ENCODE results near the gene GABPA. TPM values are rescaled to one million over a fixed set of nuclear protein-coding genes. Genes with fewer than 3 reads are reported as not detected.

Gene GABPA
- polyA plus RNA-seq, 1 of the 3 experiments (the other 2 are of a cell fraction), result 6.2 TPM

DNA sequence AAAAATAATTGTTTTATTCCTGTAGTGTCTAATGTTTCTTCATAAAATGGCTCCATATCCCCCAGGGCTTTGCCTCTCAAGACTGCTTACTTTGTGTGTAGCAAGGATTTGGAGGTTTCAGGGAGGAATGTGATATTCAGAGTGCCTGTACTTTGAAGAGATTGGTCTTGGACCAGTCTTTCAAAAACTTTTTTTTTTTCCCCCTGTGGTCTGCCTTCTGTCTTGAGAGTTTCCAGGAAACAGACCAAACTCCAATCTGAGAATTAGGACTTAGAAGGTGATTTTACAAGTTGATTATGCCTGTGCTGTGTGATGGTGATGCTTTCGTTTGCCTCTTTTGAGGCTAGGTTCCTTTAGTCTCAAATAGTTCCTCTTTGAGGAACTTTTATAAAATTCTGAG, 25.9 kb downstream of the GABPA start:
- CTCF ChIA-PET, result no interaction called here
- POLR2A ChIA-PET, result no interaction called here
- Histone ChIP-seq H3K9ac (no peak overlapping the region), H3F3A (replicated peaks; ENCODE audit: insufficient read depth) (peaks cover 3% of the 10 kb centered on the region), H3K9me2 (no peaks in the 10 kb centered on the region), H3K79me2 (ENCODE audit: insufficient read depth) (no peaks in the 10 kb centered on the region), H3K4me3 (ENCODE audit: low read depth in 2 of 2, low read length in 1 of 2) (no peak overlapping the region), H3K4me1 (ENCODE audit: control insufficient read depth in 1 of 2, insufficient read depth in 2 of 2, low read depth in 1 of 2, low read length in 1 of 2) (no peaks in the 10 kb centered on the region; a peak in 1 of 4 replicates), H3K36me3 (replicated peaks in 1 of 2; ENCODE audit: control insufficient read depth in 1 of 2, insufficient read depth in 2 of 2, low read length in 1 of 2) (peaks cover 44 to 75% of the 10 kb centered on the region in 2 experiments), H2AFZ (ENCODE audit: low read depth) (no peak overlapping the region), H3K4me2 (no peak overlapping the region), H4K20me1 (ENCODE audit: insufficient read depth) (no peaks in the 10 kb centered on the region), H3K27me3 (ENCODE audit: insufficient read depth) (no peaks in the 10 kb centered on the region), H3K27ac (ENCODE audit: low read depth in 2 of 2, low read length in 1 of 2) (no peak overlapping the region), H3K9me3 (no peaks in the 10 kb centered on the region)
- DNase-seq, result no peak
- 97% methylated on average over 1 of the region's 1 CpG for WGBS (ENCODE audit: low lambda C conversion rate)
- no peak for TF ChIP-seq RXRA (IDR thresholded peaks at IDR 0.05; ENCODE audit: borderline replicate concordance, low read depth)
- no peak for TF ChIP-seq MEF2A (IDR thresholded peaks at IDR 0.05; ENCODE audit: borderline replicate concordance, low read depth)
- no peak for TF ChIP-seq FOXJ3 (CRISPR knock-in tag; IDR thresholded peaks at IDR 0.05)
- TF ChIP-seq JUND (IDR thresholded peaks at IDR 0.05), result no peak
- TF ChIP-seq RAD21 (IDR thresholded peaks at IDR 0.05; ENCODE audit: low read length), result no peak
- no peak for TF ChIP-seq FOSL2 (IDR thresholded peaks at IDR 0.05; ENCODE audit: borderline replicate concordance, low read depth)
- TF ChIP-seq TEAD4 (IDR thresholded peaks at IDR 0.05; ENCODE audit: borderline replicate concordance, insufficient read depth), result no peak
- no peak for TF ChIP-seq EZH2phosphoT487 (IDR thresholded peaks at IDR 0.05; ENCODE audit: borderline replicate concordance, low read depth)
- TF ChIP-seq TAF1 (IDR thresholded peaks at IDR 0.05; ENCODE audit: borderline replicate concordance, low read depth, low read length), result no peak
- TF ChIP-seq, protein P1, sequence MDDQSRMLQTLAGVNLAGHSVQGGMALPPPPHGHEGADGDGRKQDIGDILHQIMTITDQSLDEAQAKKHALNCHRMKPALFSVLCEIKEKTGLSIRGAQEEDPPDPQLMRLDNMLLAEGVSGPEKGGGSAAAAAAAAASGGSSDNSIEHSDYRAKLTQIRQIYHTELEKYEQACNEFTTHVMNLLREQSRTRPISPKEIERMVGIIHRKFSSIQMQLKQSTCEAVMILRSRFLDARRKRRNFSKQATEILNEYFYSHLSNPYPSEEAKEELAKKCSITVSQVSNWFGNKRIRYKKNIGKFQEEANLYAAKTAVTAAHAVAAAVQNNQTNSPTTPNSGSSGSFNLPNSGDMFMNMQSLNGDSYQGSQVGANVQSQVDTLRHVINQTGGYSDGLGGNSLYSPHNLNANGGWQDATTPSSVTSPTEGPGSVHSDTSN (IDR thresholded peaks at IDR 0.05), result no peak
- TF ChIP-seq GATA2 (CRISPR knock-in tag; IDR thresholded peaks at IDR 0.05), result no peak
- no peak for TF ChIP-seq CHD2 (IDR thresholded peaks at IDR 0.05; ENCODE audit: low read length, partially characterized antibody)
- no peak for TF ChIP-seq RCOR1 (IDR thresholded peaks at IDR 0.05; ENCODE audit: low read length)
- TF ChIP-seq YY1 (IDR thresholded peaks at IDR 0.05; ENCODE audit: low read depth), result no peak
- TF ChIP-seq GABPA (IDR thresholded peaks at IDR 0.05; ENCODE audit: low read depth), result no peak
- TF ChIP-seq RFX5 (IDR thresholded peaks at IDR 0.05; ENCODE audit: low read length), result no peak
- TF ChIP-seq, protein P2, sequence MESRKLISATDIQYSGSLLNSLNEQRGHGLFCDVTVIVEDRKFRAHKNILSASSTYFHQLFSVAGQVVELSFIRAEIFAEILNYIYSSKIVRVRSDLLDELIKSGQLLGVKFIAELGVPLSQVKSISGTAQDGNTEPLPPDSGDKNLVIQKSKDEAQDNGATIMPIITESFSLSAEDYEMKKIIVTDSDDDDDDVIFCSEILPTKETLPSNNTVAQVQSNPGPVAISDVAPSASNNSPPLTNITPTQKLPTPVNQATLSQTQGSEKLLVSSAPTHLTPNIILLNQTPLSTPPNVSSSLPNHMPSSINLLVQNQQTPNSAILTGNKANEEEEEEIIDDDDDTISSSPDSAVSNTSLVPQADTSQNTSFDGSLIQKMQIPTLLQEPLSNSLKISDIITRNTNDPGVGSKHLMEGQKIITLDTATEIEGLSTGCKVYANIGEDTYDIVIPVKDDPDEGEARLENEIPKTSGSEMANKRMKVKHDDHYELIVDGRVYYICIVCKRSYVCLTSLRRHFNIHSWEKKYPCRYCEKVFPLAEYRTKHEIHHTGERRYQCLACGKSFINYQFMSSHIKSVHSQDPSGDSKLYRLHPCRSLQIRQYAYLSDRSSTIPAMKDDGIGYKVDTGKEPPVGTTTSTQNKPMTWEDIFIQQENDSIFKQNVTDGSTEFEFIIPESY (IDR thresholded peaks at IDR 0.05; ENCODE audit: borderline replicate concordance, low read depth), result no peak
- TF ChIP-seq NRF1 (IDR thresholded peaks at IDR 0.05; ENCODE audit: low read depth, low read length), result no peak
- no peak for TF ChIP-seq ELF1 (IDR thresholded peaks at IDR 0.05)
- TF ChIP-seq MXI1 (IDR thresholded peaks at IDR 0.05; ENCODE audit: low read depth, low read length), result no peak

Data from SK-N-SH (cell line).